Frontal cortex (tissue), 4 donors: ENCODE data around the gene NIT2. TPM values are rescaled to one million over a fixed set of nuclear protein-coding genes. Genes with fewer than 3 reads are reported as not detected.
"Not testable (repeated sequence)": the region's sequence is repeated elsewhere in the genome, so short reads cannot be mapped to it uniquely, and the experiment has no call there.

ENCODE experiments used
- DNase-seq, 2 donors: peaks; one replicate each; pipeline ENCODE4 v3.0.0; 2012; ENCODE audit warnings: low spot score in 2 of 2
- FAIRE-seq: peaks from 2 replicates; lab custom pipeline; 2012; peaks lifted over from hg19 to GRCh38; lab: Jason Lieb, UNC
- total RNA-seq: library from RNA; depleted of rRNA; stranded (reverse); fragments of >200 nt; gene quantifications from one replicate; pipeline ENCODE4 v1.2.3, GENCODE V29; 2014
- donor health status: control.
- donor health status: control.
- donor health status: control.

NIT2 gene, protein sequence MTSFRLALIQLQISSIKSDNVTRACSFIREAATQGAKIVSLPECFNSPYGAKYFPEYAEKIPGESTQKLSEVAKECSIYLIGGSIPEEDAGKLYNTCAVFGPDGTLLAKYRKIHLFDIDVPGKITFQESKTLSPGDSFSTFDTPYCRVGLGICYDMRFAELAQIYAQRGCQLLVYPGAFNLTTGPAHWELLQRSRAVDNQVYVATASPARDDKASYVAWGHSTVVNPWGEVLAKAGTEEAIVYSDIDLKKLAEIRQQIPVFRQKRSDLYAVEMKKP
- total RNA-seq, result 8.6 TPM

DNA sequence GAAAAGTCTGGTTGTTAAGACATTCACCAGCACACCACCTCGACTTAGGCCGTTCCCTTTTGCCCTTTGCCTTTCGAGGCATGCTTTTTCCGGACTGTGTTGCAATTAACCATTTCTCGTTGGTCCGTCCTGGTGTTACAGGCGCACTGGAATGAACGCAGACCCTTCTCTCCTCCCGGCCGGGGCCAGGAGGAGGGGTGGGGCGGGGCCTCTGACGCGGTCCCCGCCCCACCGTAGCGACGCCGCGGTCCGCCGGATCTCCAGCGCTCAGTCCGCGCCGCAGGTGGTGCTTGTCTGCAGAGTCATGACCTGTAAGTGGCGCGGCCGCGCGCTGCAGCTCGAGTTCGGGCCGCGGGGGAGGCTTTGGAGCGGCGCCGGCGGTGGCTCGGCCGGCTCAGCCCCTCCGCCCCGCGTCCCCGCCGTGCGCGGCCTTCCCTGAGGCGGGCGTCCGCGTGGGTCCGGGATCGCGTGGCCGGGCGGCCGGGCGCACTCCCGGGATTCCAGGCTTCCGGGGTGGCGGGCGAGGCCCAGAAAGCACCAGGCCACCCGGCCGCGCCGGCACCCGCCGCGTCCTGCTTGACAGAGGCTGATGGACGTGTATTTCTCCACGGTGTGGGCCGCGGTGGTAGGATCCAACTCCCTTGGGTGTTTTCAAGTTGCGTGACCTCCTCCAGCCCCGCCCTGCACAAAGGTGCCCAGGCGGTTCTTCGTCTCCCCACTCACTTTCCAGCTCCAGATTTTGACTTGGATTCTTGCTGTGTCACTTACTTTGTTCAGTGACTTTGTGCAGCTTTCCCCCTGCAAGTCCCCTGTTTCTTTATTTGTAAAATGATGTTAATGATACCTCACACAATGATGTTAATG, at the start of gene NIT2:
TSS of gene NIT2 (plus strand) at position 270 of the 864 bp plus-strand sequence. CDS start at position 305, 35 bp downstream.
- no peak for FAIRE-seq
- peak; percentile 79 to 85 for DNase-seq

DNA sequence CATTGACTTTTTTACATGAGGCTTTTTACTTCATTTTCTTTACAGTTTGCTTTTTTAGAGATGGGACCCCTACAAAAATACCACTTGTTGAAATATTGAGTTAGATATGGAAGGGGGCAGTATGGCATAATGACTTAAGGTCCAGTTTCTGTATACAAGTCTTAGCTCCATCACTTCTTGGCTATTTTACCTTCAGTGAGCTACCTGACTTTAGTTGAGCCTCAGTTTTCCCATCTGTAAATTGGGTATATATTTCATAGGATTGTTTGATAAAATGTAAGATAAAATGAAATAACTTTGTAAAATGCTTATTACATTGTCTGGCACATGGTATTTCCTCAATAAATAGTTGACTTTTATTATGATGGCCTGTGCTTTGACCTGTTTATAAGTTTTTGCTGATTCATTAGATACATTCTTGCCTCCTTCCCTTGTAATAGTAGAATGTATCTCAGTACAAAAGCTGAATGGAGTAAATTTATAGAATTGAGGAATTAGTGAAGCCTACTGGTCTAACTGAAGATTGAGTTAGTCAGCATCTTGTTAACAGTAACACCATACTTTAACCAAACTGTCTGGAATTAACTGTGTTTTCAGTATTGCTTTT, 46.2 kb upstream of the NIT2 start:
- no peak for FAIRE-seq

DNA sequence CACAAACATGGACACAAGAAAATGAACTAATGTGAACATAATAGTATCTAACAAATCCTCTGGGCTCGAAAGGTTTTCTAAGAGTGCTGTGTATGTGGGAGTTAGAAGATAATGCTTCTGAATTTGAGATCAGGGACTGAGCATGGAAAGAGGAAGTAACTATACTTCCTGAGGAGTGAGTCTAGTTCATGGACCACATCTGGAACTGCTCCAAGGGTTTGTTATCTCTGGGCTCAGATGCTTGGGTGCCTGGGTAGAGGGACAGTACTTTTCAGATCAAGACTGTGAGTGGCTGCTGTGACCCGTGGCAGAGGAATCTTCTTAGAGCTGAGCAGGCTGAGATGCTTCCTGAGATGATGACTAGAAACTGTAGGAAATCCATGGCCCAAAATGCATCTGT, 45.2 kb upstream of the NIT2 start:
- DNase-seq (no peak), FAIRE-seq (no peak)

More for the DNA sequence above, 46.2 kb upstream of the NIT2 start:
- no peak for DNase-seq

DNA sequence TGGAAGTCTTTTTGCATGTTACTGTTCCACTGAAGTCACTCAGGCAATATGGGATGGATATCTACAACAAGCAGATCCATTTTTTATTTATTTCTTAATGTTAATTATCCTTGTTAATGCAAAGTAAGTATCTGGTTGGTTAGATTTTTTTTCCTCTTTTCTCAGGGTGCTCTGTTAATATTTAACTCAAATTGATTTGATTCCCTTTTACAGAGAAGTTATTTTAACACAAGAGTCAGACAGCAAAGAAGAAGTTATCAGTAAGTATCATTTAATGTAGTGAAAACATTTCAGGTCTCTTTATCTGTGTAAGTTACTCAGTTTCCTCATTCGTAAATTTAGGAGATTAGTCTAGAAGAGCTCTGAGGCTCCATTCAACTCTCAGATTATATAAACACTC, 39.5 kb upstream of the NIT2 start:
- no peak for FAIRE-seq
- no peak for DNase-seq

DNA sequence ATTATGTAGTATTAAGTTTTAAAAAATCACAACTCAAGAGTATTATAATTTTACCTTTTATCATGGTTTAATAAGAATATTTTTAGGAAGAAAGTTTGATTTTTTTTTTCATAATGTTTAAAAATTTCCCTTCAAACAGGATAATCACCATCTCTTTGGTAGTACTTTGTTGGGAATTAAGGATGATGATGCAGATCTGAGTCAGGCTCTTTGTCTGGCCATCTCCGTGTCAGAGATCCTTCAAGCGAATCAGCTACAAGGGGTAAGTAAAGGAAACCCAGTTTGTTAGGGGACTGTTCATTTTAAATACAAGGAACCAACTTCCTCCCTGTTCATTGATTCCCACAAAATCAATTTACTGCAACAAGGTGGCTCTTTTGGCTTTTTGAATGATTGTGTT, 36.8 kb upstream of the NIT2 start:
- FAIRE-seq, result no peak
- no peak for DNase-seq

DNA sequence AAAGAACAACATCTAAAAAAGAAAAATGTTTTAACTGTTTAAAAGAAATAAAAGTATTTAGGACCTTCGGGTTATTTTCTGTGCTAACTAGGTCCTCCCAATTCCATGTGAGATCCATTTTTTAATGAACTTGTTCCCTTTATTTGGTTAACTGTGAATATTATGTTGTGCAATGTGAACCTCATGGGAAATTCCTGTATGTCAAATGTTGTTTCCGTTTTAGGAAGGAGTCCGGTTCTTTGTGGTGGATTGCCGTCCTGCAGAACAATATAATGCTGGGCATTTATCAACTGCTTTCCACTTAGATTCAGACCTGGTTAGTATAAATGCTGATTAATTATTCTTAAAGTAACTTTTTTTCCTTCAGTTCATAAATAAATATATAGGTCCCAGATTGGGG, 35.5 kb upstream of the NIT2 start:
- DNase-seq, result no peak
- FAIRE-seq, result no peak

DNA sequence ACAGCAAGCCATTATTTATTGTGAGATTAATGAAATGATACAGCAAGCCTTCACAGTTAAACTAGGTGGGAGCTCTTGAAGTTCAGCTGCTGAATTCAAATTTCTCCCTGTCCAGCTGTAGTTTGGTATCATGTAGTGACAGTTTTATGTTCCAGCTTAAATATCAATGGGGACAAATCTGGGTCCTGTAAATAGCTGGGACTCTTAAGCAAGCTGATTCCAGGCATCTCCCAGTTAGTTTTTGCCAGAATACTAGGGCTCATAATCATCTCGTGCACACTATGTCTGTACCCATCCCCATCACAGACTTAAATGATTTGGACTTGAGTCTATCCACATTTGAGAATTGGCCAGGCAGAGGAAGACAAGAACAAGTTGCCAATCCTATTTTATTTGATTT, 27.9 kb upstream of the NIT2 start:
- DNase-seq (no peak), FAIRE-seq (no peak)

DNA sequence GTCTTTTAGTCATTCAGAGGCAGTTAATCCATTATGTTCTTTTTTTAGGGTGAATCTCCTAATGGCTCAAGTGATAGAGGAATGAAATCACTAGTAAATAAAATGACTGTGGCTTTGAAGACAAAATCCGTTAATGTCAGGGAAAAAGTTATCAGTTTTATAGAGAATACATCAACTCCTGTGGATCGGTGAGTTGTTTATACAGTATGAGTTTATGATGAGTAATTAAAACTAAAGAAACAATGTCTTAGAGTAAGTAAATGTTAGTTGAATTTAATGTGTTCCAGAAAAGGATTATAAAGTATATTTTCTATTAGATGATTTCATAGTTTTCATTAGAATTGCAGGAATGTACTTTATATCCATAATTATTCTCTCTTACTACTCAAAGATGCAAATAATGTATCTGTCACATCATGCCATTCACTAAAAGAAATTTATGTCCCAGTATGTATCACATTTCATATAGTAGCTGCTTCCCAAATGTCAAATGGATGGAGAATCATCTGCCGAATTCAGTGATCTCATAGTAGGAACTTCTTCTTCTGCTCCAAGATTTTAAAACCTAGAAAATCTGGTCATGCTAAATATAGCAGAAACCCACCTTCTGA, 24.1 kb upstream of the NIT2 start:
- FAIRE-seq, result no peak

DNA sequence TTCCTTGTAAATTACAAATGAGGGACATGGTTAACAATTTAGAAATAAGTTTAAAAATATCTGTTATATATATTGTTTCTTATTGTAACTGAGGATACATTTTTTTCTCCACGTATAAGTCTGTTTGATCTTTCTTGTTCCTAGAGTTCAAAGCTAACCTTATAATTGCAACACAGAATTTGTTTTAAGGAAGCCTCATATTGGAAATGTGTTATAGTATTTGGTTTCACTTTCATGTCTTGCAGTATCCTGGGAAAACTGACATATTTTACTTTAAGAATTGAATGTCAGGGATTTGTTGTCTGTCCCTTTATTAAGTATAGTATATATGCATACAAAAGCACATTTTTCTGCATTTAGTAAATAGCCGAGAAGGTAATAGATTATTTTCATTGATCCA, 23.5 kb upstream of the NIT2 start:
- FAIRE-seq, result no peak
- no peak for DNase-seq

More for the DNA sequence above, 24.1 kb upstream of the NIT2 start:
- no peak for DNase-seq

DNA sequence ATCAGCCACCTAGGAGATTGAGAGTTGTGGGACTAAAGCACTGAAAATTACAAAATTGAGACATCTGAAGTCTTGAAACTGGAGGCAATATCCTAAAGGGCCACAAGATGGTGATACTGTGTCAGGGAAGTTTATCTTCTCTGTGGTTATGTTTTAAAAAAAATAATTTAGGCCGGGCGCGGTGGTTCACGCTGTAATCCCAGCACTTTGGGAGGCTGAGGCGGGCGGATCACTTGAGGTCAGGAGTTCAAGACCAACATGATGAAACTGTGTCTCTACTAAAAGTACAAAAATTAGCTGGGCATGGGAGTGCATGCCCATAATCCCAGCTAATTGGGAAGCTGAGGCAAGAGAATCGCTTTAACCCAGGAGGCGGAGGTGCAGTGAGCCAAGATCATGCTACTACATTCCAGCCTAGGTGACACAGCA, 17.9 kb upstream of the NIT2 start:
- FAIRE-seq, result no peak
- DNase-seq, result no peak

DNA sequence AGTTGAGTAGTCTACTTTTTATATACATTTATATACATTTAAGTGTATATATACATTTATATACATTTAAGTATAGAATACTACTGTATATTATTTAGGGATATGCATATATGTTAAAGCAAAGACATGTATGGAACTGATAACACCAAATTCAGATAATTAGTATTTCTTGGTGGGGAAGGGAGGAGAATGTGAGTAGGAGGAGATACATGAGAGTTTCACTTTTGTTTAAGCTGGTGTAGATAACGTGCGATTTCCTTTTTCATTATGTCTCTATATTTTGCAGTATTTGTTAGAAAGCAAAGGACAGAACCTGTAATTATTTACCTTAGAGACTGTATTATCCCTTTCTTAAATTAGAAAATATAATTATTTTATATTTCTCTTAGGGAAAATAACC, 16.6 kb upstream of the NIT2 start:
- FAIRE-seq, result no peak
- DNase-seq, result no peak

DNA sequence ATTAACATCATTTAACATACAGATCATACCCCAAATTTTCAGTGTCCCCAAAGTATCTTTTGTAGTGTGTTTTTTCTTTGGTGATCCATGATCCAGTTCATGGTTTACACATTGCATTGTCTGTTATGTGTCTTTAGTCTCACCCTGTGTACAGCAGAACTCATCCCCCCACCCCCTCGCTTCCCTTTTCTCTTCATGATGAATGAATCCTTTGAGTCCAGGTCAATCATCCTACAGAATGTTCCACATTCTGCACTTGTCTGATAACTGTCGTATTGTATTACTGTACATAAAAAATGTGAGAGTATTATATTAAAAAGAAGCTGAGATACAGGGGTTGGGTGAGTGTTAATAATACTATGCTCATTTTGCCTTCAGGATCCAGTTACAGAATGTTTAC, 14.6 kb upstream of the NIT2 start:
- no peak for DNase-seq
- FAIRE-seq, result no peak

DNA sequence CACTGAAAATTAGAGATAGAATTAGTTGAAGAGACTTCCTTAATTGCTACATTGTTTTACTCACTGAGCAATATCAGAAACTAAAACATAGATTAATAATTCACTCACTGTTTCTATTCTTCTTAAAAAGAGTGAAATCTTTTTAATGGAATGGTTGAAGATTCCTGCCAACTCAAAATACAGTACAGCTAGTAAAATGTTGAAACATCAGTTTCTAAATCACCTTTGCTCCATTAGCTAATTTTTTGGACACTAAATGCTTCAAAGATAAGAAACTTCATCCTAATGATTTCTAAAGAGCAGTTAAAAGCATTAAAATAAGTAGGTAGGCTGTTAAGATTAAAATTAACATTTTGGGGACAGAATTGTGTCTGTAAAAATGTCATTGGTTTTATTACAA, 10.5 kb upstream of the NIT2 start:
- FAIRE-seq, result no peak
- DNase-seq, result no peak

DNA sequence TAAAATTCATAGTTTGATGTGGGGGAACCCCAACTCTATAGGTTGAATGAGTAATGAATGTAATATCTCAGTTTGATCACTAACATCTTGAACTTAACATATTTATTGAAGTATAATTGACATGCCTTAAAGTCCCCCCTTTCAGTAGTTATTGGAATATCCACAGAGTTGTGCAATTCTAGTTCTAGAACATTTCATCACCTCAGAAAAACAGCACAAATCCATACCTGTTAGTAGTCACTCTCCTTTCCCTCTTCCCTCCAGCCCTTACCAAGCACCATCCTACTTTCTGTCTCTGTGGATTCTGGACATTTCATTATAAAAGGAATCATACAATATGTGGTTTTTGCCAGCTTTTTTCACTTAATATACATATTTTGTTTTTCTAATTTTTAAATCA, 8.7 kb upstream of the NIT2 start:
- FAIRE-seq (no peak), DNase-seq (no peak)

DNA sequence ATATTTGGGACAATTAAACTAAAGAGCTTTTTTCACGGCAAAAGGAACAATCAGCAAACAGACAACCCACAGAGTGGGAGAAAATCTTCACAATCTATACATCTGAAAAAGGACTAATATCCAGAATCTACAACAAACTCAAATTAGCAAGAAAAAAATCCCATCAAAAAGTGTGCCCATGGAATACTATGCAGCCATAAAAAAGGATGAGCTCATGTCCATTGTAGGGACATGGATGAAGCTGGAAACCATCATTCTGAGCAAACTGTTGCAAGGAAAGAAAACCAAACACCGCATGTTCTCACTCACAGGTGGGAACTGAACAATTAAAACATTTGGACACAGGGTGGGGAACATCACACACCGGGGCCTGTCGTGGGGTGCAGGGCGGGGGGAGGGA, 7.2 kb upstream of the NIT2 start:
- not testable (repeated sequence) for FAIRE-seq, DNase-seq

DNA sequence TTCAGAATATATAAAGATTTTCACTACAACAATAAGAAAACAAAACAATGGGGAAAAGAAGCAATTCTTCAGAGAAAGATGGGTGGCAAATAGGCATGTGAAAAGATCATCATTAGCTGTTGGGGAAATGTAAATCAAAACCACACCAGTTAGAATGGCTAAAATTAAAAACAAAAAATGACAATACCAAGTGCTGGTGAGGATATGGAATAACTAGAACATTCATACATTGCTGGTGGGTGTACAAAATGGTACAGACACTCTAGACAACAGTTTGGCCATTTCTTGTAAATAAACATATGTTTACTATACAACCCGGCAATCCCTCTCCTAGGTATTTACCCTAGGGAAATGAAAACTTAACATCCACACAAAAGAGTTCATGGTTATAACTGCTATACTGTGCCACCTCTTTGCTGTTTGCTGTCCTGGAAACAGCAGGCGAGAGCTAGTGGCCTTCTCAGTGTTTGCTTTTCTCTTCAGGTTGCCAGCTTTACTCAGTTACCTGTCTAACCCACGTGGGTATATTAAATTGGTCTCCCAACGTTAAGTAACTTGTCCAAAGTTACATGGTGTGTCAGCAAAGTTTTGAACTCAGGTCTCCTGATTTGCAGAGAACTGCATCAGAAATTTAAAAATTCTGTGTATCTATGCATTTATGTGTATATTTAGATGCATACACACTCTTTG, 4.6 kb upstream of the NIT2 start:
- DNase-seq, result no peak

DNA sequence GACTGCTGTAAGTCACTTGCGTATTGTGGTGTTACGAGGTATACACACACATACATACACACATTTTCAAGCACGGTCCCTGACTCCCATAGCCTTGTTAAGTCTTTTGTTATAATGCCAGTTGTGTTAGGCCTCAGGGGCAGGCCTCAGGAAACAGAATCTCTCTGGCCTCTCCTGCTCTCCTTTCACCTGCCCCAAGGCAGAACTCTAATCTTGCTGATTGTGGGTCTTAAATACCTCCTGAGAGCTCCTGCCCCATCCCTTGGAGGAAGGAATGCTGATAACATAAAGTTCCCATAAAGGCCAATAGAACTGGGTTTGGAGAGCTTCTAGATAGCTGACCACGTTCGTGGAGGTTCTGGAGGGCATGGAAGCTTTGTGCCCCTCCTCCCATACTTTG, 3.9 kb upstream of the NIT2 start:
- FAIRE-seq (no peak), DNase-seq (no peak)

More for the DNA sequence above, 4.6 kb upstream of the NIT2 start:
- no peak for FAIRE-seq

DNA sequence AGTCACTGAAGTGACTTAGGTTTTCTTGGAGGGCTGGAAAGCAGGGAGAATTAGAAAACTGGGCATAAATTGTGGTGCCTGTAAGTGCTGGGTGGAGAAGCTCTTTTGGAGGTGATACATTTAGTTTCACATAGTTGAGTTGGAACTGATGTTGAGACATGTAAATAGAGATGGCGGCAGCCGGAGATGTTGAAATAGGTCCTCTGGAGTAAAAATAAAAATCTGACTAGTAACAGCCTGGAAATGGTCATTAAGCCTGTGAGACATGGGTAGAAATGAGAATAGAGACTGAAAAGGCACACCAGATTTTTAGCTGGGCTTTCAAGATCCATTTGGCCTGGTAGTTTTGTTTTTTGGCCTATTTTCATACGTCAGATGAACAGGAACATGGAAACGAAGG, 2.9 kb upstream of the NIT2 start:
- DNase-seq (no peak), FAIRE-seq (no peak)

DNA sequence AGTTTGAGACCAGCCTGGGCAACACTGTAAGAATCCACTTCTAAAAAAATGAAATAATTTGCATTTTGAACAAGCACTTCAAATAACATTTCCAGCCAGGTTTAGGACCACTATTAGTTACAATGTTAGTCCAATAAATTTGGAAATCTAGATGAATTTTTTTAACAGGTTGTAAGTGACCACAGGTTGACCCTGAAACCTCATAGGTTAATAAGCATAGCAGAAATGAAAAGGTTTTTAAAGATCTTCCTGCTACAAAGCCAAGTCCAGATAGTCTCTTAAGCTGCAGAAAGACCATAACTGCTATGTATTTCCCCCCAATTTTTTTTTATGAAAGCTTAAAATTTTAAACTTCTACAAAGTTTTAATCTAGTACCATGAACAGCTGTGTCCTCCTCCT, 1.5 kb upstream of the NIT2 start:
- DNase-seq (no peak), FAIRE-seq (no peak)

DNA sequence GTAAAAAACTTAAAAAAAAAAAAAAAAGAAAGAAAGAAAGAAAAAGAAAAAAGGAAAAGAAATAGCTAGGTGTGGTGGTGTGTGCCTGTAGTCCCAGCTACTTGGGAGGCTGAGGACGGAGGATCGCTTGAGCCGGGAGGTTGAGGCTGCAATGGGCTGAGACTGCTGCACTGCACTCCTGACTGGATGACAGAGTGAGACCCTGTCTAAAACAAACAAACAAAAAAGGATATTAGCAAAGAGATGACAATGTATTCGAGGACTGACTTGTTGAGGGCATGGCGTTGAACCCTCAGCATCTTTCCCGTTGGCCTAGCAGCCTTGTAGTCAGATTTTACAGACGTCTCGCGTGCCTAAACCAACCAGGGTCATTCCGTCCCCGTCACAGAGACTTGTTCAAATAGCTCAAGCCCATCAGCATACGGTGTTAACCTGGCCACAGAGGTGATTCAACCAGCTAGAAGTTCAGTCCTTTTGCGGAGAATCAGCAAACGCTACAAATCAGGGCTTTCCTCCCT, 528 bp upstream of the NIT2 start:
- FAIRE-seq (no peak), DNase-seq (no peak)
